Fibroblast of skin of left quadriceps (primary cell): ENCODE measurements around the gene ZFYVE1.
"Not testable (repeated sequence)": the region's sequence is repeated elsewhere in the genome, so short reads cannot be mapped to it uniquely, and the experiment has no call there.

Experiments used
- DNase-seq, 2 experiments: peaks; one replicate each; pipeline ENCODE4 v3.0.0-alpha.2; 2013; ENCODE audit warnings: low read depth in 2 of 2

Gene ZFYVE1

DNA sequence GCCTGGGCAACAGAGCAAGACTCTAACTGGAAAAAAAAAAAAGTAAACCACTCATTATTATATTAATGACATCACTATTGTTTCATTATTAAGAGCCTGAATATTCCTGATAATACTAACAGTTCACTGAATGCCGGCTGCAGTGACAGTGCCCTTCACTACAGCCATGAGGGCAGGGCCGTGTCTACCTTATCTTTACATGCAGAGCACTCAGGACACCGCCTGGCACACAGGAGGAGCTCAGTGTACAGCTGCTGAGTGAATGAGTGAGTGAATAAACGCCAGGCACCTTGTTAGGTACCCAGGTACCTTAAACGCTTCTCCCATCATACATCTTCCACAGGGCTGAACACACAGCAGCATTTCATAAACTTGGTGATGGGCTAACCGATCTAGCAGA lies 23.2 kb downstream of the ZFYVE1 start:
- no peak for DNase-seq

DNA sequence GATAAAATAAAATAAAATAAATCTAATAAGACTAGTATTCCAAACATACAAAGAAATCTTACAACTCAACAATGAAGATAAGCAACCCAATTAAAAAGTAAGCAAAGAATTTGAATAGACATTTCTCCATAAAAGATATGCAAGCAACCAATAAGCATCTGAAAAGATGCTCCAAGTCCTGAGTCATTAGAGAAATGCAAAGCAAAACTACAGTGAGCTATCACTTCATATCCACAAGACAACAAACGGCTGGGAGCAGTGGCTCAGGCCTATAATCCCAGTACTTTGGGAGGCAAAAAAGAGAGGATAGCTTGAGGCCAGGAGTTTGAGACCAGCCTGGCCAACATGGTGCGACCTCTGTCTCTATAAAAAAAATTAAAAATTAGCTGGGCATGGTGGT lies 26.8 kb downstream of the ZFYVE1 start:
- DNase-seq = no peak

DNA sequence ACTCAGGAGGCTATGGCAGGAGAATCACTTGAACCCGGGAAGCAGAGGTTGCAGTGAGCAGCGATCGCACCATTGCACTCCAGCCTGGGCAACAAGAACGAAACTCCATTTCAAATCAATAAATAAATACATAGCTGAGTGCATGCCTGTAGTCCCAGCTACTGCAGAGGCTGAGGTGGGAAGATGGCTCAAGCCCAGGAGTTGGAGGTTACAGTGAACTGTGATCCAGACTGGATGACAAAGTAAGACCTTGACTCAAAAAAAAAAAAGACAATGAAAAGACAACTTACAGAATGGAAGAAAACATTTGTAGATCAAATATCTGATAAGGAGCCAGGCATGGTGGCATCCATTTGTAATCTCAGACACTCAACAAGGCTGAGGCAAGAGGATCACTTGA lies 27.6 kb downstream of the ZFYVE1 start:
- no peak for DNase-seq

DNA sequence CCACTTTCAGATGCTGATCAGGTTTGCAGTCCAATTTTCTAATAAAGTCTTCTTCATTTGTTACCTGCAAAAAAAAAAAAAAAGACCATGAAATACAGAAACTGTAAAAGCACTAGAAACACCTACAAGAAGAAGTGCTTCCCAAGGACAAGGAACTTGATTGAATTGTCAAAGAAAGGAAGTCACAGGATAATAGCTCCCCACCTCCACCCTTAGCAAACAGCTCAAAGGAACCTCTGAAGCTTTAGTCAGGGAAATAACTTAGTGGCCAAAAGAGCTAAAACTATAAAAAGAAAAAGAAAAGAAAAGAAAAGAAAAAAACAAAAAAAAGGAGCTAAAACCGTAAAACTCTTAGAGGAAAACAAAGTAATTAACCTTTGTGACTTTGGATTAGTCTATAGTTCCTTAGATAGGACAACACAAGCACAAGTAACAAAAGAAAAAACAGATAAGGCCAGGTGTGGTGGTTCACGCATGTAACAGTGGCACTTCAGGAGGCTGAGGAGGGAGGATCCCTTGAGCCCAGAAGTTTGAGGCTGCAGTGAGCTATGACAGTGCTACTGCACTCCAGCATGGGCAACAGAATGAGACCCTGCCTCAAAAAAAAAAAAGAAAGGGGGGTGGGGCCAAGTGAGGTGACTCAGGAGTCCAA lies 28.5 kb downstream of the ZFYVE1 start:
- DNase-seq = no peak

DNA sequence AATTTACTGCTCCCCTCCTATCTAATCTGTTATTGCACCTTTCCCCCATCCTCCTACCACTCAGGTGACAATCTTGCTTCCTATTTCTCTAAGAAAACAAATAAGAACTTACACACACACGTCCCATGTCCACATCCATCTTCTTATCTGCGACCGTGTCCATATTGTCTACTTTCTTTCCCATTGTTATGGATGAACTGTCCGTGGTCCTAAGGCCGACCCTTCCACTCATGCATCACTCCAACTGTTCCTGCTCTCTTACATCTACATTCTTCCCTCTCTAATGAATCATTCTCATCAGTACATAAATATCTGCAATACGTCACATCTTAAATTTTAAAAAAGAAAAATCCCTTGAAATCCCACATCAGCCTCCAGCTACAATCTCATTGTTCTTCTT lies 30.0 kb downstream of the ZFYVE1 start:
- DNase-seq = no peak

DNA sequence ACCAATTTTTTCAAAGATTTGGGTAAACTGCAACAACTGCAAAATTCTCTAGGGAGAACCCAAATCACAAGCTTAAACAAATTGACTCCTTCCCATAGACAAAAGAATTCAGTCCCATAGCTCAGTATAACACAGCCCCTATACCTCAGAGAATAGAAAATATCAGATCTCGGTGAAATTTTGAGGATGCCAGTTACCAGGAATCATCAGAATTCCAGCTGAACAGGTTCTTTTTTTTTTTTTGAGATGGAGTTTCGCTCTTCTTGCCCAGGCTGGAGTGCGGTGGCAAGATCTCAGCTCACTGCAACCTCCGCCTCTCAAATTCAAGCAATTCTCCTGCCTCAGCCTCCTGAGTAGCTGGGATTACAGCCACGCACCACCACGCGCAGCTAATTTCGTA lies 36.7 kb downstream of the ZFYVE1 start:
- DNase-seq = no peak

DNA sequence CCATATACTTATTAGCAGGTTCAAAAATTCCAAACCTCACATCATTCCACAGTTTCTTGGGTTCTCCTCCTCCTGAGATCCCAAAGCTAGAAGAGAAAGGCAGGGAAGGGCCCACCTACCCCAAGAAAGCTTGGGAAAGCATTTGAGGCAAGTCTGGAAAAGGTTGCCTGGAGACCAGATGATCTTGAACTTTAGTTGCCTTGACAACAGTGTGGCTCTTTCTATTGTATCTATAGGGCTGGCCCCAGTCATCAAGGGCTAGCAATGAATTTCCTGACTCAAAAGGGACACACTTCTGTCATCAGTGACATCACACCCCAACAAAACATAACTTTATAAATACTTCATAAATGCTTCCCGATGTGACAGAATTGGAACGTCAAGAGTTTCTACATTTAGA lies 40.0 kb downstream of the ZFYVE1 start:
- no peak for DNase-seq

DNA sequence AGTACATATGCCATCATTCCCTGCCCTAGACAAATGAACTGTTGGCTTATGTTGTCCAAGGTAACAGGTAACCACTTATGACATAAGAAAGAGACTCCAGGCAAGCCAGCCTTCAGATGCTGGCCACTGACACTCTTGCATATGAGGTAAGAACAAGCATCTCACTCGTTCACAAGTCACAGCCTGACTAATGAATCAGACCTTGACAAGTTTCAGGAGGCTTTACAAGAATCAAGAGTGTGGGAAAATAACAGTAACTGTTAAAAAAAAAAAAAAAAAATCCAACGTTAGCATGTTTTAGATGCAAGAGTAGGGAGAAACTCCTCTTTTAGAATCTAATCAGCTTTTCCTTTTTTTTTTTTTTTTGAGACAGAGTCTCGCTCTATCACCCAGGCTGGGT lies 40.7 kb downstream of the ZFYVE1 start:
- DNase-seq = no peak

DNA sequence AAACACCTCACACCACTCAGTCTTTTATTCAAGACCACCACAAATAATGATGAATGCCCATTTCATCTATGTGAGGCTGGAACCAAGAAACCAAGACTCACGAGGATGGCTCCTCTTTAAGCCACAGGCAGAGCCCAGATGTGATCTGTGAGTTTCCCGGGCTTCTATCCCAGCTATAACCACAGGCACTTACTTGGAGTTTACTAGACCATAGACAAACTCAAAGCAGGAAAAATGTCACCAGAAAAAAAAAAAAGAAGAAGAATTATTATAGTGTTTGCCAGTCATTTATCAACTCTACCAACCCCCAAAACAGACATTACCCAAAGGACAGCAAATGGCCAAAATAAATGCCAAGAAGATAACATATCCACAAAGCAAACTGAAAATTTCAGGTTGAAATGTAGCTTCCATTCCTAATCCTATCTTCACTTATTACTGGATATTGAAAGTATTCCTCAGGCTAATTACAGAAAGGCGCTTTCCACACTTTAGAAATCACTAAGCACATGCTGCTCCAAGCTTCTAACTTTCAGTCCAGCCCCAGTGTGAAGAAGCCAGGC lies 44.7 kb downstream of the ZFYVE1 start:
- no peak for DNase-seq

DNA sequence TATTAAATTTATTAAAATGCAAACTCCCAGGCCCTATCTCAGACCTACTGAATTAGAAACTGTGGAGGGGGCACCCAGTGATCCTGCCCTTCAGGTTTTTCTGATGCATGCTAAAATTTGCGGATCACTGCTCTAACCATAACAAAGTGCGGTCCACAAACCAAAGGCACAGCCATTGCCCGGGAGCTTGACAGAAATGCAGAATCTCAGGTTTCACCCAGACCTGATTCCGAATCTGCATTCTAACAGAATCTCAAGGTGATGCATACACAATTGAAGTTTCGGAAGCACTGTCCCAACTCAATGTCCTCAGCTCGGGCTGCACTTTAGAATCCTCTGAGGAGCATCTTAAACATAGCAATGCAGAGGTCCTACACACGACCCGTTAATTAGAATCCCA lies 46.0 kb downstream of the ZFYVE1 start:
- DNase-seq = no peak

DNA sequence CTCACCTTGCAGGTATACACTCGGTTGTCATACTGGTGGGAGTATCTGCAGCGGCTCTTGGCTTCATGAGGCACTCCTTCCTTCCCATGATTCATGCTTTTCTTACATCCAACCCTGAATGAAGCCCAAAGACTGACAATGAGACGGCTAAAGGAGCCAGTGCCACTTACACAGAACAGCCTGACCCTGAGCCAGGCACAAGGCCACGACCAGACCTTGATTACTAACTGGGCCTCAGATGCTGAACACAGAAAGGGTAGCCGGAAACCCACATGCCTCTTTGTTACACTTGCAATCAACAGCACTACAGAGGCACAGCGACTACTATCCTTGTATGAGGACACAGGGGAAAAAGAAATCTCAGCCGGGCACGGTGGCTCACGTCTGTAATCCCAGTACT lies 48.0 kb downstream of the ZFYVE1 start:
- DNase-seq = no peak

DNA sequence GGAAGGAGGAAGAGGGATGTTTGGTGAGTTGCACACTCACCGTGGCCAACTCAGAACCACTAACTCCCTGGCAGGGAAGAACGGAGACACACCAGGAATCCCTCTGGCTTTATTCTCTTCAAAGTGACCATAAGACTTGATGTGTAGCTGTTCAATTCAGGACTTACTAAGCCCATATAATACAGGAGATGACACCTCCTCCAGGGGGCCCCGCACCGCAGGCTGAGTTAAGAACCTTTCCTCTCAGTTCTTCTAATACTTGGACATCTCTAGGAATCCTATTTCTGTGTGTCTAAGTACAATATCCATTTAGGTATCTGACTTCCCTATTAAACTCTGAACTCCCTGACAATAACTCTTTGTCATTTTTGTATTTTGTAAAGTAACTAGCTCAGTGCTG lies 51.1 kb downstream of the ZFYVE1 start:
- DNase-seq = no peak

DNA sequence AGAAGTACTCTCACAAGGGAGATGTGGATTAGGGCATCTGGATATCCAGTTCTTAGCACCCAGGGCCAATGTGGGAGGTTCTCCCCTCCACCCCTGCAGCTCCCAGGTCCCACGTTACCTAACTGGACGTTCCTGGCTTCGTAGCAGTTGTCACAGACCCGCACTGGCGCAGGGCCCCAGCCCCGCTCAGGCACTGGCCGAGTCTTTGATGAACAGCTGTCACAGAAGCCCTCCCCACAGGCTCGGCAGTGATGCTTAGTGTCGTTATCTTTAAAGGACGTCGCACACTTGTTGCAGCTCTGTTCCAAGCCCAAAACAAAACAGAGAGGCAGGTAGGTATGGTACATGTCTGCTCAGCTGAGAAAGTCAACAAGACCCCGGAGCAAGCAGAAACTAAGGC lies 52.2 kb downstream of the ZFYVE1 start:
- DNase-seq = no peak

DNA sequence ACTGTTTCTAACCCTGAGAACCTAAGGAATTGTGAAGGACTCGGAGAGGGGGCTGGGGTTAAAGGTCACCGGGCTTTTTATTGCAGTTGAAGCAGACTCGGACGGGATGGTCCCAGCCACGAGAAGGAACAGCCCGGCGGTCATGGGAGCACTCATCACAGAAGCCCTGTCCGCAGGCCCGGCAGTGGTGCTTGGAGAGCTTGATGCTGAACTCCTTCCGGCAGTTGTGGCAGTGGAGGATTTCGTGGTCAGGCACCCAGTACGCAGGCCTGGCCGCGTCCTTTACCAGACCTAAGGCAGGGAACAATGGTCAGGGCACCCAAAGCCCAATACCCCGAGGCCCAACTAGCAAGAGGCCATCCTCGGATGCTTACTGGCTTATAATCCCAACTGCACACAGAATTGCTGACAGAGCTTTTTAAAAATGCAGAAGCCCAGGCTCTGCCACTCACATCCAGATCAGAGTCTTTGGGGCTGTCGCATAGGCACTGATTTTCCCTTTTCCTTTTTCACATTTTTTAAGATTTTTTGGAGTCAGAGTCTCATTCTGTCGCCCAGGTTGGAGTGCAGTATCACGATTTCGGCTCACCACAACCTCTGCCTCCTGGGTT lies 56.0 kb downstream of the ZFYVE1 start:
- DNase-seq = no peak

DNA sequence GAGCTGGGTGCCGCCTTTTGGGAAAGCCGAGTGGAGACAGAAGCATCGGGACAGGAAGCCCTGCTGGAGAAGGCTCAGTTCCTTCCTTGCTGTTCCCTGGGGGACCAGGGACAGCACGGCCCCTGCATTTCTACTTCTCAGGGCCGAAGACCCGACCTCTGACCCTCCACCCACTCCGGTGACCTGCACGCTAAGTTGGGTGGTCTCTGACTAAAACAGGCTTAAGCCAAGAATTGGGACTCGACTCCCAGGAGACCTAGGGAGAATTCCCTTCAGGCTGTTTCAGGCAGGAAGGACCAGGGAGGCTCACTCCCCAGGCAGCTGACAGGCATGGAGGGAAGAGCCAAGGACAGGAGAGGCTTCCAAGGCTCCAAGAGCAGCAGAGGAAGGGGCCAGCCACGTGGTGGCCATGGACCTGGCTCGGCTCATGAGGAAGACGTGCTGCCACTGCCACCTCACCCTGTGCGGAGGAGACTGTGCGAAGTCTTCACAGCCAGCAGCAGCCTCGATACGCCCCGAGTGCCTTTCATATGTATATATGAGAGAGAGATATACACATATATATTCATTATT lies 56.8 kb downstream of the ZFYVE1 start:
- DNase-seq = no peak

DNA sequence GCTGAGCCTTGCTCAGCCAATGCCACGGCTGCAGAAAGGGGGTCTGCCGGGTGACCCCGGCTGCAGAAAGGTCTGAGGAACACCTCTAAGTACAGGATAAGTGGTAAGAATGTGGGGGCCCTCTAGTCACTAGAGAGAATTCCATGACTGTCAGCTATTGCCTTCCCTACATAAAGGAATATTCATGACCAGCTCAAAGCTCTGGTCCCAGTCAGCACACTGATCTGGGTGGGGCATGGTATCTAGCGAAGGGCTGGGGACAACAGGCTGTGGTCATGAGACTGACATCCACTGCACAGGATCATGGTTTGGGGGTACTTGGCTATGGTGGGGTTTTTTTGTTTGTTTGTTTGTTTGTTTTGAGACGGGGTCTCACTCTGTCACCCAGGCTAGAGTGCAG lies 58.6 kb downstream of the ZFYVE1 start:
- no peak for DNase-seq

DNA sequence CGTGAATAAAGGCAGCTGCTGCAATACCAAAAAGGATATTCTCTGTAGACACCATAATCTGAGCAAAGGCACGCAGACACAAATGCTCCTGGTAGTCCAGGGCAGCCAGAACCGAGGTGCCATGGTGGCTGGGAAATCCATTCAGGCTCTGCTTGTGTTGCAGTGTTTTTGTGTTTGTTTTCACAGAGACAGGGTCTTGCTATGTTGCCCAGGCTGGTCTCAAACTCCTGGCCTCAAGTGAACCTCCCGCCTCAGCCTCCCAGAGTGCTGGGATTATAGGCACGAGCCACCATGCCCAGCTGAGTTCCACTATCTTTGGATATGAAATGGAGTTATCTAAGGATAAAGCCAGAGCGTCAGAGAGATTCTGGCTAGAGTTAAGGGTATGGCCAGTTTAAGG lies 60.9 kb downstream of the ZFYVE1 start:
- DNase-seq = no peak

DNA sequence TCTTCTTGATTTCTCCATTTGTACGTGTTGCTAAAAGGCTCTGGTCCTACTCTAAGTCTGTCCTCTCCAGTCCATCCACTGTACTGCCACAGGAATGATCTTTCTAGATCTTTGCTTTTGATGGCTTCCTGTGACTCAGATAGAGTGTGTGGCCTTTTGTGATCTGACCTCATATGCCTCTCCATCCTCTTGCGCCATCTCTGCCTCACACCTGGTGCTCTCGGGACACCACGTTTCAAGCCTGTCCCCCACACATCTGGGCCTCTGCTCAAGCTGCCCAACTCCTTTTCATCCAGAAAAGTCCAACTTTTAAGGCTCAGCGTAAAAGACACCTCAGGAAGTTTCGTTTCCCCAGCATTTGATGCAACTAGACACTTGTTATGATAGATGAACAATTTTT lies 61.7 kb downstream of the ZFYVE1 start:
- DNase-seq = no peak

DNA sequence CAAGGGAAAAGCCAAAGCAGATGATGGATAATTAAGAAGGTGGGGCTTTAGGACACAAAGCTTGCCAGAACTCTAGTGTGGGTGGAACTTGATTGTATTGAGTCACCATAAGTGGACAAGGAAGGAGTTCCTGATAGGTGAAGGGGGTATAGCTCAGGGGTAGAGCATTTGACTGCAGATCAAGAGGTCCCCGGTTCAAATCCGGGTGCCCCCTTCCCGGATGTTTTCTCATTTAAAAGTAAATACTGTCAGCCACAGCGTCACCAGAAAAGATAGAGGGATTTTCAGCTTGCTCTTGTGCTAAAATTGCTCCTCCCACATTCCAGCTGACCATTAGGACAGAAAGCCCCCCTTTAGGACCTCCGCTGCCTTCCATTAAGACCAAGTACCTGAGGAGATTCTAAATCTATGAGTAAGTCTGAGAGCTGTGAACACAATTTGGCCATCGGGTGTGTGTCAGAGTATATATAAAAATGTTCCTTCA lies 64.0 kb downstream of the ZFYVE1 start:
- DNase-seq = peak; percentile 20 to 31

DNA sequence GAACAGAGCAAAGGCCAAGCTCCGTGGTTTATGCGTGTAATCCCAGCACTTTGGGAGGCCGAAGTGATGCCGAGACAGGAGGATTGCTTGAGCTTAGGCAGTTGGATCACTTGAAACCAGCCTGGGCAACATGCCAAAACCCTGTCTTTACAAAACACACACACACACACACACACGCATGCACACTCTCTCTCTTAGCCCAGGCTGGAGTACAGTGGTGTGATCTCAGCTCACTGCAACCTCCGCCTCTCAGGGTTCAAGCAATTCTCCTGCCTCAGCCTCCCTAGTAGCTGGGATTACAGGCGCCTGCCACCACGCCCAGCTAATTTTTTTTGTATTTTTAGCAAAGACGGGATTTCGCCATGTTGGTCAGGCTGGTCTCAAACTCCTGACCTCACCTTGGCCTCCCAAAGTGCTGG lies 64.6 kb downstream of the ZFYVE1 start:
- peak; percentile 10 to 13 for DNase-seq

DNA sequence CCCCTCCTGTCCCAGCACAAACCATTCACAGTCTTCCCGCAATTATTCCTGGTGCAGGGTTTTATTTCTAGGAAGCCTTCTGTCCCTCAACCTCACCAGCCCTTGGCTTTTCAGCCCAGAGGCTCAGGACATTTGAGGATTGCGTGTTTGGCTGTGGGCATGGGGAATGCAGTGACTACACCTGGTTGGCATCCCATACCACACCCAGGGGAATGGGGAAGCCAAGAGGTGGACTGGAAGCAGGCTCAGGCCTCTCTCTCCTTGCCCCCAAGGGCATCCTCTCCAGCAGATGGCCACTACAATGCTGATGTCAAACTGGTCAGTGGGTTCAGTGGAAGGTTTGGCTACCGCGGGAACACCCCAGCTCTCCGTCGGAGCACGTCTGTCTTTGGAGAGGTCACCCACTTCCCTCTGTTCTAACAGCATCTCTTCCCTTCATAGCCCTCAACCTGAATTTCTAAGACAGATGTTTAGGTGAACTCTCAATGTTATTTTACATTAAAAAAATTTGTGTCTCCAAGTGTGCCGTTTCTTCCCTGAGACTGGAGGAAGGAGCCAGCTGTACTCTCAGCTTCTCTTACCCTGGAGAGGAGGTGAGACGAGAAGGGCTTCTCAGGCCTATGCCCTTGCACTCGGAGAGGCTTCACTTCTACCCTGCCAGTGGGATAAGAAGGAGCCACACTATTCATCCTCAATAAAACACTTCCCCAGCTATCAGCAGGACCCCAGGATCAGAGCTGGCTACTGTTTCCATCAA lies 65.1 kb downstream of the ZFYVE1 start:
- DNase-seq = no peak

DNA sequence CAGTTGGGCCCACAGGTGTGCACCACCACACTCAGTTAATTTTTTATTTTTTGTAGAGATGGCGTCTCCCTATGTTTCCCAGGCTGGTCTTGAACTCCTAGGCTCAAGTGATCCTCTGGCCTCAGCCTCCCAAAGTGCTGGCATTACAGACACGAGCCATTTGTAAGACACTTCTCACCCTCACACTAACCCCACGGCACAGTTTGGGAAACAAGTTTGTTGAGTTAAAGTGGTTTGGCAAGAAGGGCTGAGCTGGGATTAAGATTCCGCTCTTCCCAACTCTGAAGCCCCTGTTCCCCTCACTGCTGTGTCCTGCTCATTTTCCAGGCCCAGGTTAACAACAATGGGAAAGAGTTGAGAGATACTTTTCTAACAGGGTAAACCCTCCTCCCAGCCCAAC lies 65.9 kb downstream of the ZFYVE1 start:
- DNase-seq = not testable (repeated sequence)
